ENCODE data around the gene GPATCH3. TPM values are rescaled to one million over a fixed set of nuclear protein-coding genes. Genes with fewer than 3 reads are reported as not detected.

GPATCH3 gene
- total RNA-seq, 1 experiment from 2014 or later, result 14.8 TPM

GRCh38 chr1:26942656-26943055 lies 42.4 kb upstream of the GPATCH3 start (continued):
- no peak for TF ChIP-seq REST (IDR thresholded peaks at IDR 0.05; ENCODE audit: low read depth)
- no peak for TF ChIP-seq ZNF274 (IDR thresholded peaks at IDR 0.05; ENCODE audit: low read depth, low read length)
- no peak for TF ChIP-seq RAD21 (IDR thresholded peaks at IDR 0.05; ENCODE audit: low read depth)
- TF ChIP-seq EZH2phosphoT487 (IDR thresholded peaks at IDR 0.05; ENCODE audit: borderline replicate concordance), result no peak
- TF ChIP-seq YY1 (IDR thresholded peaks at IDR 0.05; ENCODE audit: extremely low read depth, insufficient replicate concordance, low read depth, low read length), result no peak
- no peak for TF ChIP-seq FOSL1 (IDR thresholded peaks at IDR 0.05; ENCODE audit: low read depth)
- TF ChIP-seq ZBTB33 (IDR thresholded peaks at IDR 0.05; ENCODE audit: extremely low read depth, insufficient replicate concordance, low read length), result no peak
- TF ChIP-seq CBX3 (IDR thresholded peaks at IDR 0.05; ENCODE audit: low read depth), result no peak
- TF ChIP-seq TCF7L2 (IDR thresholded peaks at IDR 0.05; ENCODE audit: borderline replicate concordance, extremely low read depth, insufficient read depth, insufficient read length), result no peak
- no peak for TF ChIP-seq MAX (IDR thresholded peaks at IDR 0.05)

Data from HCT116 (cell line).